Measurements from ENCODE around the gene EPAS1.

GRCh38 chr2:46372475-46372874, 75.3 kb downstream of the EPAS1 start:
- TF ChIP-seq CTCF (conservative IDR thresholded peaks at IDR 0.05): no peak
- no peak for TF ChIP-seq EZH2 (IDR thresholded peaks at IDR 0.05; ENCODE audit: low read depth)

Data from PC-9 (cell line).